GM12874 (cell line): ENCODE data around the gene APP.

Experiments
- TF ChIP-seq, protein P1 (sequence below): IDR thresholded peaks from 2 replicates; pipeline ENCODE4 v1.5.1; 2011; ENCODE audit warnings: low read depth, mild to moderate bottlenecking, control low read depth, low read length, moderate library complexity; ENCODE audit not compliant: insufficient read depth

APP gene

DNA sequence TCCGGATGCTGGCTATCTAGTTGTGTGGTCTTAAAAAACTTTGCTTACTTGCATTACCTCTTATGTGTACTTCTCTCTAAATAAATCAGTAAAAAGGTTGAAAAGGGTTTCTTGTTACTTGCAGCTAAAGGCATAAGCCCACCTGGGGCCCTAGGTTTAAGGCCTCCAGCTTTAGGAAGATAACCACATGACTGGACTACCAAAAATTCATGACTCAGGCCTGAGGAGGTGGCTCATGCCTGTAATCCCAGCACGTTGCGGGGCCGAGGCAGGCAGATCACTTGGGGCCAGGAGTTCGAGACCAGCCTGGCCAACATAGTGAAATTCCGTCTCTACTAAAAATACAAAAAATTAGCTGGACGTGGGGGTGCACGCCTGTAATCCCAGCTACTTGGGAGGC is 142.9 kb downstream of the APP start:
- TF ChIP-seq, protein P1, sequence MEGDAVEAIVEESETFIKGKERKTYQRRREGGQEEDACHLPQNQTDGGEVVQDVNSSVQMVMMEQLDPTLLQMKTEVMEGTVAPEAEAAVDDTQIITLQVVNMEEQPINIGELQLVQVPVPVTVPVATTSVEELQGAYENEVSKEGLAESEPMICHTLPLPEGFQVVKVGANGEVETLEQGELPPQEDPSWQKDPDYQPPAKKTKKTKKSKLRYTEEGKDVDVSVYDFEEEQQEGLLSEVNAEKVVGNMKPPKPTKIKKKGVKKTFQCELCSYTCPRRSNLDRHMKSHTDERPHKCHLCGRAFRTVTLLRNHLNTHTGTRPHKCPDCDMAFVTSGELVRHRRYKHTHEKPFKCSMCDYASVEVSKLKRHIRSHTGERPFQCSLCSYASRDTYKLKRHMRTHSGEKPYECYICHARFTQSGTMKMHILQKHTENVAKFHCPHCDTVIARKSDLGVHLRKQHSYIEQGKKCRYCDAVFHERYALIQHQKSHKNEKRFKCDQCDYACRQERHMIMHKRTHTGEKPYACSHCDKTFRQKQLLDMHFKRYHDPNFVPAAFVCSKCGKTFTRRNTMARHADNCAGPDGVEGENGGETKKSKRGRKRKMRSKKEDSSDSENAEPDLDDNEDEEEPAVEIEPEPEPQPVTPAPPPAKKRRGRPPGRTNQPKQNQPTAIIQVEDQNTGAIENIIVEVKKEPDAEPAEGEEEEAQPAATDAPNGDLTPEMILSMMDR, result no peak

DNA sequence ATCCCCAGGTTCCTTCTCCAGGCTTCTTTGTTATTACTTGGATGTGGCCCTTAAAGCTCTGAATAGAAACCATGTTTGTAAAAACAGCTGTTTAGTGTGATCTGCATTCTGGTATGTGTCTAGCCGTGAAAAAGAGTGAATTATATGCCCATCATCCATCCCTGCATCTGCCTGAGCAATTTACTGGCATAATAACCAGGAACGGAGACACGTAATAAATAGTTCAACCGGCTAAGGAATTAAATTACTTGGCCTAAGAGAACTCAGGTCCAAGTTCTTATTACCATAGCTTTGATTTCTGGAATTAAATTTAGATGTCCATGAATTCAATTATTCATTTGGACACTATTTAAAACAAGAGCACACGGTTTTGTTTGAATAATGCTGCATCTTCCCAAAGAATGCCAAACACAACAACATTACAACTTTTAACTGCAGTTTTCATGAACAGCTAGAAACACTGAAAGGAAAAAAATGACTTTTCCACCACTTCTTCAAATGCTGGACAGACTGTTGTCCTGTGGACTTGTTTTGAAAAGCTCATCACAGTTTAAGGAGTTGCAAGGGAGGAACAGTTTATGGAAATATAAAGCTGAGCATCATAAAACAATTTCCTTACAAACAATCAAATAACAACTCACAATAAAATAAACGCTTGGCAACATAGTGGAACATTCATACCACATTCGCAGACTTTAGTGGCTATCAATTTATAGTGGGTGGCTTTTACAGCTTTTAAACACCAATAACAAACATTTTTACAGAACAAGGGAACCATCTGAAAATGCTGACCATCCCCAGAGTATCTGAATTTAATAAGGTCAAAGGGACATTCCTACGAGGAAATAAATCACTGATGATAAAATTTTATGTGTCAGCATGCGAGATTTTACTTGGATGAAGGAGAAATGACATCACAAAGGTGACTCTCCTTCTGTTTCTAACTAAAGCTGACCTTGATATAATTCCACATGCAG is 144.7 kb downstream of the APP start:
- TF ChIP-seq, protein P1, result no peak

DNA sequence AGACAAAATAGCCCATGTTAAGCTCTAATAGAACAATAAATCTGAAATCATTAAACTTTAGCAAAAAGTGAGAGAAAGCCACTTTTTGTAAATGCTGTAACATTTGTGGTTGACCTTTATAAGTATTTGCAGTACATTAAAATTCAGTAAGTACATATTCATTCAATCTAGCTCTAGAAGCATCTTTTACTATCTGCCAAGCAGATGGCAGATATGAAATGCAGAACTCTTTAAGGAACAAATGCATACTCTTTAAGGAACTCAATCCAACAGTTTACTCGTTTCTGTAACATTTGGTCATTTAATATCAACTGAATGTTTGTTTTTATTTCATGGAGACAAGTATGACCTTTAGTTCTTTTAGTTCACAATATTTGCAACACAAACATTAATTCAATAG is 150.1 kb downstream of the APP start:
- TF ChIP-seq, protein P1, result no peak

DNA sequence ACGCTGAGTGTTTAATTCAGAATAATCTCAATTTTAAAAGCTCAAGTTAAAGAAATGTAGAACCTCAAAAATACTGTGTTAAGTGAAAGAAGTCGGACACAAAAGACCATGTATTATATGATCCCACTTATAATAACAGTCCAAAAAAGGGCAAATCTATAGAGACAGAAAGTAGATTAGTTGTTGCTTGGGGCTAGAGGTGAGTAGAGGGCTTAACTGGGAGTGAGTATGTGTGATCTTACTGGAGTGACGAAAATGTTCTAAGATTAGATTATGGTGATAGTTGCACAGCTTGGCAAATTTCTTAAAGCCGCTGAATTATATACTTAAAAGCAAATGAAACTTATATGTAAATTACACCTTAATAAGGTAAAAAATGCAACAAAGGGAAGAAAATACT is 150.5 kb downstream of the APP start:
- TF ChIP-seq, protein P1, result no peak

DNA sequence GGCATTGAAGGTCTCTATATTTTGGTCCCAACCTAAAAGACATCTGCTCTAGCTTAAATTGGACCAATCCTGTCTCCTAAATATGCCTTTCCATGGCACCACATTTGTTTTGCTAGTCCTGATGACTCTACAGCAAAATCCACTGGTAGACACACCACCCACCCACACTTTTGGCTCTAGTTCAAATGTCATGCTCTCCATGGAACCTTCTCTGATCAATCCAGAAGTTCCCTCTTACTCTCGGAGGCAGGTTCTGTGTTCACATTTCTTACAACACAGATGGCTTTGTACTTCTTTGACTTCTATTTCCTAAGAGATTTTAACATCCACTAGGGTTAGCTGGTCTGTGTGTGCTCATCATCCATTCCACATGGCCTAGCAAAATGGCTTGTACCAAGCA is 151.3 kb downstream of the APP start:
- TF ChIP-seq, protein P1, result no peak

DNA sequence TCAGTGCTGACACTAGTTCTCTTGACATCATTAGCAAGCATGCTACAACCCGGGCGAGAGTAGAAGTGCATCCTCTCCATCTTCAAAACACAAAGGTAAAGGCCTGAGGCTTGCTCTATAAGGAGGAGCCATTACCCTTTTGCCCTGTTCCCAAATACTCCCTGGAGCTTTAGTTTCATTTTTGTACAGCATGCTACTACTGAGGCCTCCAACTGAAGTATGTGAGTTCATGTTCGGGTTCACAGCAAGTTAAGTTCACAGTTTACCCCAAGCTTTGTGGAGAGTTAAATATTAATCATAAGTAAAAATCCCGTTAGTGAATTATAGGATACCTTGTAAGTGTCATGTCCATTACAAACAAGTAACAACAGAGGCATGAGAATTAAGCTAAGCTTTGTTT is 156.6 kb downstream of the APP start:
- TF ChIP-seq, protein P1, result no peak

DNA sequence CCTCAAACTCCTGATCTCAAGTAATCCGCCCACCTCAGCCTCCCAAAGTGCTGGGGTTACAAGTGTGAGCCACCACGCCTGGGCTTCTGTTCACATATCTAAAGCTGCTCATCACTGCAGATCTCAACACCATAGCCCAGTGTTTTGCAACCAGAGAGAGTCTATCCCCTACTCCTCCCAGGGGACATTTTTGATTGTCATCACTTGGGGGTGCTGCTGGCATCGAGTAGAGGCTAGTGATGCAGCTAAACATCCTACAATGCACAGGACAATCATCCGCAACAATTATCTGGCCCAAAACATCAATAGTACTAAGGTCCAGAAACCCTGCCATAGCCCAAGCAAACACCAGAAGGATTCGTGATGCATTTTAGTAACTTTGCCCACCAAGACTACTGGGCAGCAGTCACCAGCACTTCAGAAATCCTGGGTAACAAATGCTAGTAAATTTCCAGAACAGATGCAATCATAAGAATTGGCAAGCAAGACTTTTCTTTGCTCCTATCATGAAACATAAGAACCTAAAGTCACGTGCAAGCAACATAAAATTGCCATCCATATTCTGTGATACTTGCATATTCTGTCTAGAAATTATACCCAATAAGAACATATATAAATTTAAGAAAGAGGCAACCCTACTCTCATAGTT is 159.2 kb downstream of the APP start:
- TF ChIP-seq, protein P1, result no peak
